ENCODE measurements around the gene PCDHGB1.

PCDHGB1 gene

DNA sequence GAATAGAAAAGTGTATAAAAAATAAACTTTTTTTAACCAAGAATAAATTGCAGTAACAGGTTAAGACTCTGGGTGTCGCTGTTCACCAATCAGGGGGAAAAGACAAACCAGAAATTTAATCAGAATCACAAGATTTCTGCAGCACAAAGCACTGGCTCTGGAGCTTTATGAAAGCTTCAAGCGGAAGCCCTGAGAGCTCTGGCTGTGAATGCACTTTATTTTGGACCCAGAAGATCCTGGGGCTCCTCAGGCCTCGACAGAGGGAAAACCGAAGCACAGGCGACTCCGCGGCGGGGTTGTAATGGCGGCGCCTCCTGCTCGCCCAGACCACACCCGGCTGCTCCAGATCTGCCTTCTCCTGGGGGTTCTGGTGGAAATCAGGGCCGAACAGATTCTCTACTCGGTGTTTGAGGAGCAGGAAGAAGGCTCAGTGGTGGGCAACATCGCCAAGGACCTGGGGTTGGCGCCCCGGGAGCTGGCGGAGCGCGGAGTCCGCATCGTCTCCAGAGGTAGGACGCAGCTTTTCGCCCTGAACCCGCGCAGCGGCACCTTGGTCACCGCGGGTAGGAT is 5.1 kb downstream of the PCDHGB1 start, which contains the start of gene PCDHGA4:
PCDHGA4 (plus strand) TSS at position 122 of the 570 bp plus-strand sequence; CDS start at position 209, 87 bp downstream.
- no peak for DNase-seq (ENCODE audit: extremely low read depth, low read depth)
- TF ChIP-seq CTCF (IDR thresholded peaks at IDR 0.05; ENCODE audit: low read depth, low read length), result peak; percentile 38

DNA sequence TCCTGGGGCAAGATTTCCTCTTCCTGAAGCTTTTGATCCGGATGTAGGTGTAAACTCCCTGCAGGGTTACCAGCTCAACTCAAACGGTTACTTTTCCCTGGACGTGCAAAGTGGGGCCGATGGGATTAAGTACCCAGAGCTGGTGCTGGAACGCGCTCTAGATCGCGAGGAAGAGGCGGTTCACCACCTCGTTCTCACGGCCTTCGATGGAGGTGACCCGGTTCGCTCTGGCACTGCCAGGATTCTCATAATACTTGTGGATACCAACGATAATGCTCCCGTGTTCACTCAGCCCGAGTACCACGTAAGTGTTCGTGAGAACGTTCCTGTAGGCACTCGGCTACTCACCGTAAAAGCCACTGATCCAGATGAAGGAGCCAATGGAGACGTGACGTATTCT is 5.7 kb downstream of the PCDHGB1 start:
- no peak for DNase-seq (ENCODE audit: extremely low read depth, low read depth)
- no peak for TF ChIP-seq CTCF (IDR thresholded peaks at IDR 0.05; ENCODE audit: low read depth, low read length)

GRCh38 chr5:141356133-141356532 is 6.2 kb downstream of the PCDHGB1 start:
- no peak for DNase-seq (ENCODE audit: extremely low read depth, low read depth)
- TF ChIP-seq CTCF (IDR thresholded peaks at IDR 0.05; ENCODE audit: low read depth, low read length), result no peak

DNA sequence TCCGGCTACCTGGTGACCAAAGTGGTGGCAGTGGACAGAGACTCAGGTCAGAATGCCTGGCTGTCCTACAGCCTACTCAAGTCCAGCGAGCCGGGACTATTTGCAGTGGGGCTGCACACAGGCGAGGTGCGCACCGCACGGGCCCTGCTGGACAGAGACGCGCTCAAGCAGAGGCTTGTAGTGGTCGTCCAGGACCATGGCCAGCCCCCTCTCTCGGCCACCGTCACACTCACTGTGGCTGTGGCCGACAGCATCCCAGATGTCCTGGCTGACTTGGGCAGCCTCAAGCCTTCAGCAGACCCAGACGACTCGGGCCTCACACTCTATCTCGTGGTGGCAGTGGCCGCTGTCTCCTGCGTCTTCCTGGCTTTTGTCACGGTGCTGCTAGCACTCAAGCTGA is 7.1 kb downstream of the PCDHGB1 start:
- TF ChIP-seq CTCF (IDR thresholded peaks at IDR 0.05; ENCODE audit: low read depth, low read length), result no peak
- no peak for DNase-seq (ENCODE audit: extremely low read depth, low read depth)

DNA sequence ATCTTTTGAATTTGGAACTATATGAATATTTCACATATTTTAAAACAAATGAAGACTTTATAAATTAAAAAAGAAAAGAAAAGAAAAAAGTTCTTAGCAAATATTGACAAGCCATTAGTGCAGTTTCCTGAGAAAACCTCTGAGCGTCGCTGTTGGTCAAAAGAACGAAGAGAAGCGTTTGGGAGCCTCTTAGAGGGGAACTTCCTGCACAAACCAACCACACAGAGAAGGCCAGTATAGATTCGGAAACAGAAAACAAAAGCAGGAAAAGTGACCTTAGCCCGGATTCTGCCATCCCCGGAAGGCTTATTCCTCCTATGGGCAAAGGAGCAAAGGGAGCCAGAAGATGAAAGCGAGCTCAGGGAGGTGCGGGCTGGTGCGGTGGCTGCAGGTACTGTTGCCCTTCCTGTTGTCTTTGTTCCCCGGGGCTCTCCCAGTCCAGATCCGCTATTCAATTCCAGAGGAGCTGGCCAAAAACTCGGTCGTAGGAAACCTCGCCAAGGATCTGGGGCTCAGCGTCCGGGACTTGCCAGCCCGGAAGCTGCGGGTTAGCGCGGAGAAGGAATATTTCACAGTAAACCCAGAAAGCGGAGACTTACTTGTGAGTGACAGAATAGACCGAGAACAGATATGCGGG is 10.0 kb downstream of the PCDHGB1 start, which contains the start of gene PCDHGB2:
PCDHGB2 (plus strand) TSS at position 205 of the 637 bp plus-strand sequence; CDS start at position 347, 142 bp downstream.
- no peak for DNase-seq (ENCODE audit: extremely low read depth, low read depth)
- TF ChIP-seq CTCF (IDR thresholded peaks at IDR 0.05; ENCODE audit: low read depth, low read length), result peak; percentile 29

- DNase-seq (ENCODE audit: extremely low read depth, low read depth), result no peak
- TF ChIP-seq CTCF (IDR thresholded peaks at IDR 0.05; ENCODE audit: low read depth, low read length), result no peak
Observed at GRCh38 chr5:141360685-141361084, 10.8 kb downstream of the PCDHGB1 start.

DNA sequence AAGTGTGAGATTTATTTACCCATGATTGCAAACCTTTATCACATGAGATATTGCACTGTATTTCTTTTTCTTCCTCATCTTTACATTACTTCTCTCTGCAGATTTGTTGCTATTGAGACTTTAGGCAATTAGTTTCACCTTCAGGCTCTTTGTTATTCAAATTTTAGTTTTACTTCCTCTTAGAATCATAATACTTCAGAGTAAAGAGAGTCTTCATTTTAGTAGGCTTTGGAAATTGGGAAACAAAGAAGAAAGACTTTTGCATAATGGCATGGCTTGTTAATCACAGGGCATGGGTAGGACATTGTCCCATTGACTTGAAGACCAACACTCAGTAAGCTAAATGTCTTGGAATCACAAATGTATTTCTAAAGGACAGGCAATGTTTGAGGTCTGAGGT is 12.8 kb downstream of the PCDHGB1 start:
- DNase-seq (ENCODE audit: extremely low read depth, low read depth), result no peak
- TF ChIP-seq CTCF (IDR thresholded peaks at IDR 0.05; ENCODE audit: low read depth, low read length), result no peak

Data from AG09319 (cell line).